ENCODE measurements around the gene NFIC. TPM values are rescaled to one million over a fixed set of nuclear protein-coding genes. Genes with fewer than 3 reads are reported as not detected.

NFIC gene
- total RNA-seq, 1 experiment from 2014 or later: 8.0 TPM

DNA sequence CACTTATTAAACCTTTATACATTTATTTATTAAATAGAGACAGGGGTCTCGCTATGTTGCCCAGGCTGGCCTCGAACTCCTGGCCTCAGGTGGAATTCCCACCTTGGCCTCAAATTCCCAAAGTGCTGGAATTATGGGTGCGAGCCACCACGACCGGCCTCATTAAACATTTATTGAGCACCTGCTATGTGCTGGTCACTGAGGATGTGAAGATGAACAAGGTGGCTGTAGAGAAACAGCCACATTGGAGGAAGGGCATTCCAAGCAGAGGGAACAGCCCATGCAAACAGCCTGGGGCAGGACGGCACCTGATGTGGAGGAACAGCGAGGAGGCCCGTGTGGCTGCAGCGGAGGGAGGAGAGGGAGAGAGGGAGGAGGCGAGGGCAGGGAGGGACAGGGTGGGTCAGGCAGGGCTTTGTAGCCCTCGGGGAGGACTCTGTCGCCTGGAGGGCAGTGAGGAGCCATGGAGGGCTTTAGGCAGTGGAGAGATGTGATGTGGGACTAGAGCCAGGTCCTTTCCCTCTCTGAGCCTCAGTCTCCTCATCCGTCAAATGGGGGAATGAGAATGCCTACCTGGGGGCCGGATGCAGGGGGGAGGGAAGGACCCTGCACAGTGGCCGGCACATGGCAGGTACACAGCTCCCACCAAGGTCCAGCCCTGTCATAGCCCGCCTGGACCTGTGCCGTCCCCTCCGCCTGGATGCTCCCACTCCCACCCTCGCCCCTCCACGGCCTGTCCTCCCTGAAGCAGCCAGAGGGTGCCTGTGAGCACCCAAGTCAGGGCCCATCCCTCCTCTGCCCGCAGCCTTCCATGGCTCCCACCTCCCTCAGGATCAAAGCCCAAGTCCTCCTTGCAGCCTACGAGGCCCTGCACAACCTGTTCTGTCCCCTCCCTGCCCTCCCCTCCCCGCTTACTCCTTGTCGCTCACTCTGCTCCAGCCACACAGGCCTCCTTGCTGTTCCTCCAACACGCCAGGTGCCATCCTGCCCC, 21.5 kb upstream of the NFIC start:
- Mint-ChIP-seq H3K36me3 (ENCODE audit: insufficient read depth in 1 of 3, low read depth in 3 of 3) (no peaks in the 10 kb centered on the region), H3K9me3 (no peaks in the 10 kb centered on the region; a peak in 2 of 5 replicates), H3K27me3 (ENCODE audit: low read depth) (peaks cover 70% of the 10 kb centered on the region), H3K27ac (no peak overlapping the region), H3K4me3 (no peak overlapping the region), H3K4me1 (no peaks in the 10 kb centered on the region)
- H4K20me1 ChIP-seq (ENCODE audit: control insufficient read depth, insufficient read depth, insufficient read length): no peaks in the 10 kb centered on the region
- no peak overlapping the region for H3K23ac ChIP-seq (ENCODE audit: insufficient read length, low read depth, low read length)
- no peaks in the 10 kb centered on the region for H3K79me1 ChIP-seq (ENCODE audit: insufficient read depth, low read depth, low read length, poor library complexity, severe bottlenecking)
- H2AK5ac ChIP-seq (ENCODE audit: insufficient read length, low read length): no peak overlapping the region
- DNase-seq: no peak
- H3K4me1 ChIP-seq (ENCODE audit: insufficient read depth, low read length): no peaks in the 10 kb centered on the region
- H2BK5ac ChIP-seq (ENCODE audit: insufficient read length, low read length): no peak overlapping the region
- H3K56ac ChIP-seq (ENCODE audit: insufficient read length, low read depth, low read length): no peak overlapping the region
- H3K18ac ChIP-seq (ENCODE audit: insufficient read length, low read depth, low read length): no peak overlapping the region
- no peak overlapping the region for H4K8ac ChIP-seq (replicated peaks; ENCODE audit: insufficient read length, low read depth, low read length)
- no peak overlapping the region for H2BK20ac ChIP-seq (ENCODE audit: low read depth, low read length, poor library complexity, severe bottlenecking)
- H3T11ph ChIP-seq (ENCODE audit: low read length): no peak overlapping the region
- no peak overlapping the region for H3K27ac ChIP-seq (ENCODE audit: insufficient read length, low read depth, low read length)
- no peak overlapping the region for H4K91ac ChIP-seq (ENCODE audit: insufficient read length, low read depth, low read length)
- no peak overlapping the region for H2BK120ac ChIP-seq (ENCODE audit: low read depth, low read length, poor library complexity, severe bottlenecking)
- H3K14ac ChIP-seq (ENCODE audit: insufficient read depth, low read length): no peak overlapping the region
- H3K23me2 ChIP-seq (ENCODE audit: insufficient read length, low read depth, low read length, poor library complexity, severe bottlenecking): no peaks in the 10 kb centered on the region
- no peak overlapping the region for H4K5ac ChIP-seq (ENCODE audit: insufficient read length, low read depth, low read length)
- H3K4me2 ChIP-seq (ENCODE audit: insufficient read depth, insufficient read length, low read length): no peak overlapping the region
- H2BK15ac ChIP-seq (ENCODE audit: low read depth, low read length): no peak overlapping the region
- H2BK12ac ChIP-seq (ENCODE audit: insufficient read length, low read depth, low read length): no peak overlapping the region
- TF ChIP-seq, protein P1, sequence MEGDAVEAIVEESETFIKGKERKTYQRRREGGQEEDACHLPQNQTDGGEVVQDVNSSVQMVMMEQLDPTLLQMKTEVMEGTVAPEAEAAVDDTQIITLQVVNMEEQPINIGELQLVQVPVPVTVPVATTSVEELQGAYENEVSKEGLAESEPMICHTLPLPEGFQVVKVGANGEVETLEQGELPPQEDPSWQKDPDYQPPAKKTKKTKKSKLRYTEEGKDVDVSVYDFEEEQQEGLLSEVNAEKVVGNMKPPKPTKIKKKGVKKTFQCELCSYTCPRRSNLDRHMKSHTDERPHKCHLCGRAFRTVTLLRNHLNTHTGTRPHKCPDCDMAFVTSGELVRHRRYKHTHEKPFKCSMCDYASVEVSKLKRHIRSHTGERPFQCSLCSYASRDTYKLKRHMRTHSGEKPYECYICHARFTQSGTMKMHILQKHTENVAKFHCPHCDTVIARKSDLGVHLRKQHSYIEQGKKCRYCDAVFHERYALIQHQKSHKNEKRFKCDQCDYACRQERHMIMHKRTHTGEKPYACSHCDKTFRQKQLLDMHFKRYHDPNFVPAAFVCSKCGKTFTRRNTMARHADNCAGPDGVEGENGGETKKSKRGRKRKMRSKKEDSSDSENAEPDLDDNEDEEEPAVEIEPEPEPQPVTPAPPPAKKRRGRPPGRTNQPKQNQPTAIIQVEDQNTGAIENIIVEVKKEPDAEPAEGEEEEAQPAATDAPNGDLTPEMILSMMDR (conservative IDR thresholded peaks at IDR 0.05): no peak
- no CpG with 5 or more reads among the region's 25 CpGs for WGBS (ENCODE audit: extremely low coverage, insufficient read length, low lambda C conversion rate)
- no peak overlapping the region for H3K9ac ChIP-seq (ENCODE audit: extremely low read depth, insufficient read length, low read length)
- no peaks in the 10 kb centered on the region for H3K27me3 ChIP-seq (ENCODE audit: insufficient read depth, low read length)
- H3K9me3 ChIP-seq (ENCODE audit: control insufficient read depth, low read depth, low read length): no peaks in the 10 kb centered on the region
- H3K4ac ChIP-seq (ENCODE audit: low read depth, low read length): no peak overlapping the region
- H3K79me2 ChIP-seq (ENCODE audit: insufficient read depth, low read length): no peaks in the 10 kb centered on the region
- H2AFZ ChIP-seq (ENCODE audit: low read length): no peak overlapping the region
